PC-9 (cell line): Measurements from ENCODE around the gene EXD3.

Source experiments
- CTCF ChIP-seq: fragments of 200-600 bp; sonication (generic); conservative IDR thresholded peaks from 2 replicates; pipeline ENCODE4 v1.6.1; 2017; ENCODE audit warnings: mixed run types, antibody characterized with exemption, mild to moderate bottlenecking, moderate library complexity
- EZH2 ChIP-seq: fragments of 200-600 bp; sonication (generic); IDR thresholded peaks from 2 replicates; pipeline ENCODE4 v1.8.0; 2017; ENCODE audit warnings: antibody characterized with exemption, low read depth

- TF ChIP-seq EZH2 (no peak), CTCF (no peak)
Observed at GRCh38 chr9:137355761-137356365, 67.1 kb downstream of the EXD3 start.
